Endothelial cell of umbilical vein (primary cell): ENCODE results near the gene DIPK1C.

ENCODE experiments used
- POLR2A ChIP-seq: IDR thresholded peaks from 2 replicates; pipeline ENCODE4 v1.6.1; 2012; ENCODE audit warnings: low read depth, mild to moderate bottlenecking, control low read depth, low read length
- POLR2AphosphoS5 ChIP-seq: IDR thresholded peaks from 2 replicates; pipeline ENCODE4 v1.6.1; 2012; ENCODE audit warnings: low read depth, mild to moderate bottlenecking, control low read depth, low read length, moderate library complexity; ENCODE audit not compliant: insufficient read depth
- TF ChIP-seq, protein P1 (sequence below), 2 donors: IDR thresholded peaks; 1 replicate in 1 of 2; 2 replicates in 1 of 2; pipeline ENCODE4 v1.5.1; 2011; ENCODE audit warnings: low read length in 2 of 2, mild to moderate bottlenecking in 2 of 2, moderate library complexity in 2 of 2, control low read depth in 1 of 2, inconsistent platforms in 1 of 2, low read depth in 1 of 2; ENCODE audit not compliant: insufficient read depth in 1 of 2; ENCODE audit errors: extremely low read depth in 1 of 2

DNA sequence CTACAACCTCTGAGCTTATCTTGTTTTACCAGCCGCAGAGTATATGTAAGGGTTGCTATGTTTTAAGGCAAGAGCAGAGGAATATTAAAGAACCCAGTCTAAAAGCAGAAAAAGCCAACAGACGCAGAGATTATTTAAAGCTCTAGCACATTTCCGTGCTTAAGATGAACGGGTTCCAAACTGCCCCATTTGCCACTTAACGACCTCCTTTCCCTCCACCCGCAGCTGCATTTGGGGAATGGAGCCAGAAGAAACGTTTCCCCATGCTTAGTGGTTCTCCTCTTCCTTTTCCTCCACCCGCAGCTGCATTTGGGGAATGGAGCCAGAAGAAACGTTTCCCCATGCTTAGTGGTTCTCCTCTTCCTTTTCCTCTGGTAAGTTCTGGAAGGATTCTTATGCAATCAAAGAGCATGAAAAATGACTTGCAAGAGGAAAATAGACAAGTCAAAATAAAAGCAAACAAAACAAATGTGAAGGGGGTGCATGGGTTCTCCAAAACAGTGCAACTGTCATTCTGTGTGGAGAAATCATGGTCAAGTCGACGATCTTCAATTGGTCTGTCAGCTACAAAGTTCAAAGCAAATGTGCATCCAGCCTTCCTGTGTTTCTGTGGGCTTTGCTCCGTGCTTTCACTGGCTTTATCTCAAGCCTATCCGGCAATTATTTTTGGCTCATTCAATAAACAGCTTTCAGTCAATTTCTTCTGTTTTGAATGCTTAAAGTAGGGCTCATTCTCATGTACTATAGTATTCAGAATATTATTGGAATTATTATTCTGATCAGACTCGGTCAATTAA, 57.8 kb downstream of the DIPK1C start:
- TF ChIP-seq, protein P1, sequence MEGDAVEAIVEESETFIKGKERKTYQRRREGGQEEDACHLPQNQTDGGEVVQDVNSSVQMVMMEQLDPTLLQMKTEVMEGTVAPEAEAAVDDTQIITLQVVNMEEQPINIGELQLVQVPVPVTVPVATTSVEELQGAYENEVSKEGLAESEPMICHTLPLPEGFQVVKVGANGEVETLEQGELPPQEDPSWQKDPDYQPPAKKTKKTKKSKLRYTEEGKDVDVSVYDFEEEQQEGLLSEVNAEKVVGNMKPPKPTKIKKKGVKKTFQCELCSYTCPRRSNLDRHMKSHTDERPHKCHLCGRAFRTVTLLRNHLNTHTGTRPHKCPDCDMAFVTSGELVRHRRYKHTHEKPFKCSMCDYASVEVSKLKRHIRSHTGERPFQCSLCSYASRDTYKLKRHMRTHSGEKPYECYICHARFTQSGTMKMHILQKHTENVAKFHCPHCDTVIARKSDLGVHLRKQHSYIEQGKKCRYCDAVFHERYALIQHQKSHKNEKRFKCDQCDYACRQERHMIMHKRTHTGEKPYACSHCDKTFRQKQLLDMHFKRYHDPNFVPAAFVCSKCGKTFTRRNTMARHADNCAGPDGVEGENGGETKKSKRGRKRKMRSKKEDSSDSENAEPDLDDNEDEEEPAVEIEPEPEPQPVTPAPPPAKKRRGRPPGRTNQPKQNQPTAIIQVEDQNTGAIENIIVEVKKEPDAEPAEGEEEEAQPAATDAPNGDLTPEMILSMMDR (IDR thresholded peaks at IDR 0.05; ENCODE audit: extremely low read depth in 1 of 2, insufficient read depth in 1 of 2, low read depth in 1 of 2, low read length in 2 of 2), result no peak
- no peak for TF ChIP-seq POLR2A
- TF ChIP-seq POLR2AphosphoS5, result no peak
